NT2/D1 (cell line): ENCODE data around the gene P2RX6.

Experiments used
- DNase-seq: peaks from one replicate; pipeline ENCODE4 v3.0.0-alpha.2; 2011; ENCODE audit warnings: low read depth, low spot score
- H3K27me3 ChIP-seq: 2 replicates; pipeline ENCODE4 v1.6.0; 2011; ENCODE audit warnings: mild to moderate bottlenecking; ENCODE audit not compliant: insufficient read length, insufficient read depth
- H3K36me3 ChIP-seq: 2 replicates; pipeline ENCODE4 v1.6.1; 2011; ENCODE audit warnings: mild to moderate bottlenecking, low read length, mixed read lengths; ENCODE audit not compliant: insufficient read depth, insufficient read length
- H3K4me1 ChIP-seq: 2 replicates; pipeline ENCODE4 v1.5.1; 2011; ENCODE audit not compliant: insufficient read depth, insufficient read length
- H3K4me3 ChIP-seq: 2 replicates; pipeline ENCODE4 v1.5.1; 2011; ENCODE audit warnings: low read depth; ENCODE audit not compliant: insufficient read length
- H3K9ac ChIP-seq: 2 replicates; pipeline ENCODE4 v1.6.0; 2011; ENCODE audit warnings: low read depth; ENCODE audit not compliant: insufficient read length
- H3K9me3 ChIP-seq: 2 replicates; pipeline ENCODE4 v1.5.1; 2011; ENCODE audit warnings: mild to moderate bottlenecking, low read length; ENCODE audit not compliant: insufficient read depth
- SUZ12 ChIP-seq: IDR thresholded peaks from 2 replicates; pipeline ENCODE4 v1.6.1; 2011; ENCODE audit not compliant: insufficient read length, insufficient read depth; ENCODE audit errors: extremely low read depth
- YY1 ChIP-seq: IDR thresholded peaks from 2 replicates; pipeline ENCODE4 v1.6.1; 2011; ENCODE audit not compliant: insufficient read length, insufficient read depth
- ZNF274 ChIP-seq: IDR thresholded peaks from 2 replicates; pipeline ENCODE4 v1.6.1; 2011; ENCODE audit warnings: mild to moderate bottlenecking, low read depth, low read length

Gene P2RX6

GRCh38 chr22:21073023-21073422 is 58.1 kb downstream of the P2RX6 start:
- no peaks in the 10 kb centered on the region for H3K36me3 ChIP-seq

DNA sequence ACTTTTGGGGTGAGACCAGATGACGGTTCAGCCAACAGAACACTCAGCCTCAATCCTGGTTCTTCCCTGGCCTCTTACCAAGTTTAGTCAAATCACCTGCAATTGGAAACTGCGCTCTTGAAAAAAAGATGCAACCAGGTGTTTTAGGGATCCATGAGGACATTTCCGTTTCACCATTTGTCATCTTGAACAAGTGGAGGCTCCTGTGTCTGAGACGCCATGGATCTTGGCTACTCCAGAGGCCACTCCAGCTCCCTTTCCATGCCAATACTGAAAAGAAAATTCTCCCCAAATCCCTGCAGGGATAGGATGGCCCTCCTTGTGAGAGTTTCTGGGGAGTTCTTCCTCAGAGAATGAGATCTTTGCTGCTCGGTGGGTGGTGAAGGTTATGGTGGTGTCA is 58.5 kb downstream of the P2RX6 start:
- Histone ChIP-seq H3K9me3 (peaks cover 10% of the 10 kb centered on the region; the same call in 1 of the 2 replicates), H3K27me3 (no peaks in the 10 kb centered on the region), H3K36me3 (no peaks in the 10 kb centered on the region), H3K9ac (no peak overlapping the region), H3K4me1 (no peaks in the 10 kb centered on the region), H3K4me3 (no peak overlapping the region)
- DNase-seq: no peak
- TF ChIP-seq SUZ12: no peak
- TF ChIP-seq ZNF274: no peak
- no peak for TF ChIP-seq YY1

More at GRCh38 chr22:21073023-21073422, 58.1 kb downstream of the P2RX6 start:
- Histone ChIP-seq H3K9me3 (peaks cover 10% of the 10 kb centered on the region; the same call in 1 of the 2 replicates), H3K27me3 (no peaks in the 10 kb centered on the region), H3K4me1 (no peaks in the 10 kb centered on the region), H3K9ac (no peak overlapping the region), H3K4me3 (no peak overlapping the region)
- DNase-seq: no peak
- no peak for TF ChIP-seq YY1
- TF ChIP-seq SUZ12: no peak
- no peak for TF ChIP-seq ZNF274

DNA sequence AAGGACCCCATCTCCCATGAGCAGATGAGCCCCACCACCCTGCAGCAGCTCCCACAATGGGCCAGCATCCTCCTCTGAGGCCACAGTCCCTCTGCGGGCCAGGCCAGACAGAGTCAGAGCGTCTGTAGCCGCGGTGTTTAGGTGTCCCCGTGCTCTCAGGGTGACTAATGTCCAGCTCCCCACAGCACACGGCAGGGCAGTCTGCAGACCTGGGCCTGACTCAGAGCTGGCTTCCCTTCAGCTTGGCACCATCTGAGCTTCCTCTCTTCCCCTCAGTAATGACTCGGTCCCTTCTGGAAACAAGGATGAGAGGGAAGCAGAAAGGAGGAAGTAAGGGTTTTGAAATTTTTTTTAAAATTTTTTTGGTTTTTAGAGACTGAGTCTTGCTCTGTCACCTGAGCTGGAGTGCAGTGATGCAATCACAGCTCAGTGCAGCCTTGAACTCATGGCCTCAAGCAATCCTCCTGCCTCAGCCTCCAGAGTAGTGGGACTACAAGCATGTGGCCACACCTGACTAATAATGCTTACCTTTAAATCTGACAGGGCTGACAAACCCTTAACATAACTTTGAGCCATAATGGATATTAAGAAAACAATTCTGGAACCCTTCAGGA is 59.2 kb downstream of the P2RX6 start:
- Histone ChIP-seq H3K4me3 (no peak overlapping the region), H3K9me3 (peaks cover 10% of the 10 kb centered on the region; the same call in 1 of the 2 replicates), H3K36me3 (no peaks in the 10 kb centered on the region), H3K27me3 (no peaks in the 10 kb centered on the region), H3K9ac (no peak overlapping the region), H3K4me1 (no peaks in the 10 kb centered on the region)
- TF ChIP-seq ZNF274: no peak
- TF ChIP-seq SUZ12: no peak
- TF ChIP-seq YY1: no peak
- no peak for DNase-seq

GRCh38 chr22:21075516-21076138 is 60.7 kb downstream of the P2RX6 start:
- no peak overlapping the region for H3K4me3 ChIP-seq
- H3K4me1 ChIP-seq: no peaks in the 10 kb centered on the region
- DNase-seq: no peak
- H3K9me3 ChIP-seq: peaks cover 10% of the 10 kb centered on the region; the same call in 1 of the 2 replicates
- H3K36me3 ChIP-seq: no peaks in the 10 kb centered on the region
- H3K9ac ChIP-seq: no peak overlapping the region
- H3K27me3 ChIP-seq: no peaks in the 10 kb centered on the region
- TF ChIP-seq ZNF274 (no peak), YY1 (no peak), SUZ12 (no peak)

- TF ChIP-seq YY1 (no peak), SUZ12 (no peak), ZNF274 (no peak)
- no peak overlapping the region for H3K9ac ChIP-seq
- peaks cover 5% of the 10 kb centered on the region; the same call in 1 of the 2 replicates for H3K9me3 ChIP-seq
- H3K36me3 ChIP-seq: no peaks in the 10 kb centered on the region
- H3K27me3 ChIP-seq: no peaks in the 10 kb centered on the region
- no peak for DNase-seq
- no peaks in the 10 kb centered on the region for H3K4me1 ChIP-seq
- no peak overlapping the region for H3K4me3 ChIP-seq
Measured at GRCh38 chr22:21076912-21077625, 62.1 kb downstream of the P2RX6 start.
